Coronary artery (tissue), 2 donors: Measurements from ENCODE around the gene LDB3.

ENCODE experiments used
- DNase-seq: peaks from one replicate; pipeline ENCODE4 v3.0.0-alpha.2; 2017; ENCODE audit warnings: low spot score
- H3K27ac ChIP-seq, 2 donors: fragments of 200-600 bp; sonication (generic); one replicate each; pipeline ENCODE4 v1.5.1; 2016 to 2019
- H3K4me3 ChIP-seq: fragments of 200-600 bp; sonication (generic); 2 replicates; pipeline ENCODE4 v1.5.1; 2016; ENCODE audit warnings: mild to moderate bottlenecking, moderate library complexity
- CTCF ChIP-seq: fragments of 200-600 bp; sonication (generic); IDR thresholded peaks from one replicate; pipeline ENCODE4 v1.5.1; 2019; ENCODE audit warnings: antibody characterized with exemption

LDB3 gene

GRCh38 chr10:86655596-86655995, 12.7 kb upstream of the LDB3 start:
- DNase-seq = peak; percentile 22
- no peak for TF ChIP-seq CTCF
- H3K27ac ChIP-seq = no peak overlapping the region
- H3K4me3 ChIP-seq = no peak overlapping the region

- TF ChIP-seq CTCF = no peak
Observed at GRCh38 chr10:86657011-86657395, 11.3 kb upstream of the LDB3 start.

DNA sequence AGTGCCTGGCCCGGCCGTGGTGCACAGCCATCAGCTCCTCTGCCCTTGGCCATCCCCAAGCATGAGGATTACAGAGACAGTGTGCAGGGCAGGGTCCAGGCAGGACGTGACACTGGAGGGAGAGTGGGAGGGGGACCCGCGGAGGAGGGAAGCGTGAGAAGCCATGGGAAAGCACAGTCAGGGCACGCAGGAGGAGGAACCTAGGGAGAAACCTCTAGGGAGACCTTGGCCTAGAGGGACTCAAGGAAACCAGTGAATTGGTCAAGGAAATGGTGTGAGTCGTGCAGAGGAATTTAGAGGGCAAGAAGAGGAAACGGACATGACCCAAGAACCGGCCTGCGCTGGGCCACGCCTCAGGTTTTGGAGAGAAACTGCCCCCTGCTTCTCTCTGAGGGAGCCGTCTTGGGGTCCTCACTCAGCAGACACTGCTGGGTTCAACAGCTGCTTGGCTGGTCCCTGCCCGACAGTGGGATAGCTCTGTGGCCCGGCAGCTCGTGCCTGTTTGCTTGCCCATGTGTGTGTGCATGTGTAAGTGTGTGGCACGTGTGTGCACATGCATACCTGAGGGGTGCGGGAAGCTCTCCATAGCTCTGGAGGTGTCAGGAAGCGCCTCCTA, 10.8 kb upstream of the LDB3 start:
- H3K4me3 ChIP-seq = no peak overlapping the region
- no peak for TF ChIP-seq CTCF
- H3K27ac ChIP-seq = no peak overlapping the region
- peak; percentile 57 for DNase-seq

More at GRCh38 chr10:86657011-86657395, 11.3 kb upstream of the LDB3 start:
- DNase-seq = peak; percentile 19
- no peak overlapping the region for H3K27ac ChIP-seq
- H3K4me3 ChIP-seq = no peak overlapping the region

DNA sequence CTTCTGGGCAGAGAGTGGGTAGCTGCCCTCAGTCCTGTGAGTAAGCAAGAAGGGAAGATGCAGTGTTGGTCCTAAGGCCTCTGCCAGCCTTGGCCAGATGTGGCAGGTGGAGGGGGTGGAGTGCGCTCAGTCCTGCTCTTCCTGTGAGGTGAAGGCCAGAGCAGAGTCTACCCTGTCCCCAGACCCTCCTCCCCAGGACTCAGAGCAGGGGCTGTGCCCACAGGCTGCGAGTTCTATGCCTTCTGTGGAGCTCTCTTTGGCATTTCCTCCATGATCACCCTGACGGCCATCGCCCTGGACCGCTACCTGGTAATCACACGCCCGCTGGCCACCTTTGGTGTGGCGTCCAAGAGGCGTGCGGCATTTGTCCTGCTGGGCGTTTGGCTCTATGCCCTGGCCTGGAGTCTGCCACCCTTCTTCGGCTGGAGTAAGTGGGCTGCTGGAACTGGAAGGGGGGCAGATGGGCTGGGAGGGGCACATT, 10.0 kb upstream of the LDB3 start:
- H3K4me3 ChIP-seq = no peak overlapping the region
- peak; percentile 56 for DNase-seq
- H3K27ac ChIP-seq = no peak overlapping the region
- TF ChIP-seq CTCF = no peak

DNA sequence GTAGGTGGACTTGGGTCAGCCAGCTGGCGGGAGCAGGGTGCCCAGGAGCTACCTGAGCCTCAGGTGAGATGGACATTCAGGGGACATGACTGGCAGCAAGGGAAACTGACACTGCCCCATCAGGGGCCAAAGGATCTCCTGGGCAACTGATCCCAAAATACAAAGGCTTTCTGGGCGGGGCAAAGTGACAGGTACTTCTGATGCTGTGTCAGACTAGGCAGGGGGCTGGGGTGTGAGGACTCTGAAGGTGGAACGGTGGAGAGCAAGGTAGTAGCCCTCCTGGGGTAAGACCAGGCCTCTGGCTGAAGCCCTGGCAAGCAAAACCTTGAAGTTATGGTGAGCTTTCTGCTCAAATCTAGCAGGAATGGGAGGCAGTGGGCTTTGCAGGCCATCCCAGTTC, 9.6 kb upstream of the LDB3 start:
- no peak for DNase-seq
- TF ChIP-seq CTCF = no peak
- H3K27ac ChIP-seq = no peak overlapping the region
- no peak overlapping the region for H3K4me3 ChIP-seq

- Histone ChIP-seq H3K4me3 (no peak overlapping the region), H3K27ac (no peak overlapping the region)
- TF ChIP-seq CTCF = no peak
- DNase-seq = peak; percentile 68
Observed at GRCh38 chr10:86659161-86659691, 9.1 kb upstream of the LDB3 start.
